ENCODE data around the gene GAS6. TPM values are rescaled to one million over a fixed set of nuclear protein-coding genes. Genes with fewer than 3 reads are reported as not detected.

The GAS6 gene
- total RNA-seq, 1 experiment from 2014 or later: 41.7 TPM

- Histone ChIP-seq H3K9me3 (replicated peaks) (0 out of 2 replicates have a peak, but pooled peaks cover 3% of the 10 kb centered on the region), H3K4me1 (replicated peaks) (peaks cover 11% of the 10 kb centered on the region), H3K27me3 (replicated peaks) (peaks cover 28% of the 10 kb centered on the region), H3K4me3 (no peak overlapping the region), H3K36me3 (no peaks in the 10 kb centered on the region), H3K27ac (no peak overlapping the region)
- DNase-seq (ENCODE audit: low read depth in 1 of 2, low spot score in 2 of 2): peak in 1 of 2 experiments; percentile 60
Measured at GRCh38 chr13:113775451-113776145, 88.3 kb downstream of the GAS6 start.

GRCh38 chr13:113774177-113775107, 89.4 kb downstream of the GAS6 start:
- Histone ChIP-seq H3K36me3 (no peaks in the 10 kb centered on the region), H3K27ac (no peak overlapping the region), H3K27me3 (replicated peaks) (peaks cover 19% of the 10 kb centered on the region; the same call in 1 of the 2 replicates), H3K9me3 (replicated peaks) (0 out of 2 replicates have a peak, but pooled peaks cover 3% of the 10 kb centered on the region), H3K4me1 (replicated peaks) (peaks cover 11% of the 10 kb centered on the region), H3K4me3 (no peak overlapping the region)
- DNase-seq (ENCODE audit: low read depth in 1 of 2, low spot score in 2 of 2): peak in 1 of 2 experiments; percentile 41

GRCh38 chr13:113771709-113772331, 92.1 kb downstream of the GAS6 start:
- H3K27ac ChIP-seq: no peak overlapping the region
- H3K27me3 ChIP-seq (replicated peaks): peaks cover 14% of the 10 kb centered on the region
- DNase-seq (ENCODE audit: low read depth in 1 of 2, low spot score in 2 of 2): peak in 1 of 2 experiments; percentile 40
- no peaks in the 10 kb centered on the region for H3K36me3 ChIP-seq
- 0 out of 2 replicates have a peak, but pooled peaks cover 3% of the 10 kb centered on the region for H3K9me3 ChIP-seq (replicated peaks)
- no peak overlapping the region for H3K4me3 ChIP-seq
- H3K4me1 ChIP-seq (replicated peaks): peaks cover 11% of the 10 kb centered on the region

GRCh38 chr13:113770937-113771336, 92.9 kb downstream of the GAS6 start:
- peak in 1 of 2 experiments; percentile 48 for DNase-seq (ENCODE audit: low read depth in 1 of 2, low spot score in 2 of 2)
- H3K4me3 ChIP-seq: no peak overlapping the region
- H3K27ac ChIP-seq: no peak overlapping the region
- H3K9me3 ChIP-seq (replicated peaks): 0 out of 2 replicates have a peak, but pooled peaks cover 3% of the 10 kb centered on the region
- peaks cover 17% of the 10 kb centered on the region for H3K27me3 ChIP-seq (replicated peaks)
- H3K4me1 ChIP-seq (replicated peaks): peaks cover 11% of the 10 kb centered on the region
- H3K36me3 ChIP-seq: no peaks in the 10 kb centered on the region

Other genes starting within 250 kb of the GAS6 start
- not detected in 2 replicates for gene ATP4B, start 205.9 kb downstream of the GAS6 start, total RNA-seq (2014; rRNA removed; shearing (Covaris generic))
- 0.08 TPM in 1 of 2 replicates, not detected in the other for gene GRK1, start 196.9 kb downstream of the GAS6 start, total RNA-seq (2014; rRNA removed; shearing (Covaris generic))
- gene TMEM255B, start 104.8 kb downstream of the GAS6 start, total RNA-seq (2014; rRNA removed; shearing (Covaris generic)): 1.8 and 2.7 TPM in 2 replicates
- not detected in 2 replicates for gene C13orf46, start 110.0 kb upstream of the GAS6 start, total RNA-seq (2014; rRNA removed; shearing (Covaris generic))